H1 (cell line): ENCODE data around the gene LY6G6D. TPM values are rescaled to one million over a fixed set of nuclear protein-coding genes. Genes with fewer than 3 reads are reported as not detected.

ENCODE experiments used
- CTCF ChIA-PET: fragments of 300-600 bp; sonication (Branson Sonifier 250); formaldehyde crosslinking; loops from one replicate; lab custom pipeline; 2021; ENCODE audit not compliant: partially characterized antibody; lab: Charles Lee
- POLR2A ChIA-PET: fragments of 300-600 bp; sonication (Branson Sonifier 250); formaldehyde crosslinking; loops from one replicate; lab custom pipeline; 2021; ENCODE audit warnings: inconsistent platforms; ENCODE audit not compliant: partially characterized antibody; lab: Charles Lee
- DNase-seq, 2 experiments: peaks; one replicate each; pipeline versions ENCODE4 v3.0.0 to v3.0.0-alpha.2; 2010 to 2022; ENCODE audit warnings: low spot score in 2 of 2, low read depth in 1 of 2, mixed read lengths in 1 of 2
- FAIRE-seq: peaks from 2 replicates; lab custom pipeline; 2011; peaks lifted over from hg19 to GRCh38; lab: Jason Lieb, UNC
- H2AFZ ChIP-seq: 2 replicates; pipeline ENCODE4 v1.8.1; 2012; ENCODE audit warnings: low read length, inconsistent platforms
- H2AK5ac ChIP-seq: 2 replicates; pipeline ENCODE4 v1.6.1; 2013; ENCODE audit warnings: low read depth, low read length
- H2BK120ac ChIP-seq: replicated peaks from 2 replicates; pipeline ENCODE3; 2013; ENCODE audit warnings: low read depth, low read length, inconsistent platforms
- H2BK12ac ChIP-seq: 2 replicates; pipeline ENCODE4 v1.6.1; 2013; ENCODE audit warnings: low read depth, low read length
- H2BK15ac ChIP-seq: 2 replicates; pipeline ENCODE4 v1.6.1; 2013; ENCODE audit warnings: low read length
- H2BK20ac ChIP-seq: 2 replicates; pipeline ENCODE4 v1.6.1; 2013; ENCODE audit warnings: low read length
- H2BK5ac ChIP-seq: 2 replicates; pipeline ENCODE4 v1.6.1; 2013; ENCODE audit warnings: low read depth, low read length
- H3K14ac ChIP-seq: 2 replicates; pipeline ENCODE4 v1.6.1; 2013; ENCODE audit warnings: inconsistent platforms; ENCODE audit not compliant: insufficient read length
- H3K18ac ChIP-seq: 2 replicates; pipeline ENCODE4 v1.6.1; 2013; ENCODE audit warnings: low read length; ENCODE audit errors: extremely low read depth
- H3K23ac ChIP-seq: 2 replicates; pipeline ENCODE4 v1.6.1; 2013; ENCODE audit warnings: inconsistent platforms; ENCODE audit not compliant: insufficient read length
- H3K23me2 ChIP-seq: 2 replicates; pipeline ENCODE4 v1.6.1; 2013; ENCODE audit warnings: low read depth, low read length
- H3K27ac ChIP-seq: 2 replicates; pipeline ENCODE4 v1.6.1; 2011; ENCODE audit warnings: low read depth, low read length, inconsistent platforms
- H3K27me3 ChIP-seq, 4 experiments: replicated peaks in 1 of 4; 1 replicate in 1 of 4; 2 replicates in 3 of 4; pipeline versions ENCODE4 v1.6.1 to v1.8.1; 2011 to 2013; ENCODE audit warnings: low read length in 3 of 4, mild to moderate bottlenecking in 3 of 4, inconsistent platforms in 2 of 4, mixed read lengths in 2 of 4, moderate library complexity in 1 of 4; ENCODE audit not compliant: control insufficient read depth in 3 of 4, insufficient read depth in 3 of 4; ENCODE audit errors: extremely low read depth in 1 of 4
- H3K36me3 ChIP-seq, 4 experiments: 2 replicates each; pipeline versions ENCODE4 v1.6.1 to v1.8.1; 2011 to 2013; ENCODE audit warnings: mild to moderate bottlenecking in 4 of 4, low read length in 3 of 4, moderate library complexity in 2 of 4, control low read depth in 1 of 4, inconsistent platforms in 1 of 4; ENCODE audit not compliant: insufficient read depth in 4 of 4, control insufficient read depth in 2 of 4
- H3K4ac ChIP-seq: replicated peaks from 2 replicates; pipeline ENCODE3; 2013; ENCODE audit warnings: low read length, low read depth, mixed read lengths, inconsistent platforms; ENCODE audit not compliant: insufficient read length
- H3K4me1 ChIP-seq, 4 experiments: replicated peaks in 1 of 4; 1 replicate in 1 of 4; 2 replicates in 3 of 4; pipeline versions ENCODE4 v1.6.1 to v1.8.1; 2011 to 2013; ENCODE audit warnings: low read length in 3 of 4, inconsistent platforms in 2 of 4, mixed read lengths in 1 of 4; ENCODE audit not compliant: insufficient read depth in 4 of 4, control insufficient read depth in 3 of 4
- H3K4me2 ChIP-seq, 2 experiments: 2 replicates each; pipeline versions ENCODE4 v1.6.1 to v1.8.1; 2011 to 2013; ENCODE audit warnings: low read depth in 2 of 2, low read length in 2 of 2, control low read depth in 1 of 2, inconsistent platforms in 1 of 2, mild to moderate bottlenecking in 1 of 2; ENCODE audit not compliant: insufficient read depth in 1 of 2
- H3K4me3 ChIP-seq, 4 experiments: fragments of 200-600, 300-600 bp in 1 of 4; sonication (generic), shearing (Covaris generic), sonication (Bioruptor Twin) in 1 of 4; 2 replicates each; pipeline versions ENCODE4 v1.5.1 to v1.8.1; 2011 to 2016; ENCODE audit warnings: low read length in 4 of 4, low read depth in 3 of 4, control low read depth in 2 of 4, inconsistent platforms in 2 of 4, mild to moderate bottlenecking in 2 of 4, mixed read lengths in 1 of 4, moderate library complexity in 1 of 4; ENCODE audit not compliant: insufficient read depth in 2 of 4; ENCODE audit errors: extremely low read depth in 1 of 4
- H3K56ac ChIP-seq: replicated peaks from 2 replicates; pipeline ENCODE3; 2013; ENCODE audit warnings: low read depth, mild to moderate bottlenecking, mixed read lengths, low read length, inconsistent platforms; ENCODE audit not compliant: insufficient read length
- H3K79me1 ChIP-seq: 2 replicates; pipeline ENCODE4 v1.6.1; 2013; ENCODE audit warnings: low read depth, low read length, control low read depth
- H3K79me2 ChIP-seq, 2 experiments: 2 replicates each; pipeline versions ENCODE4 v1.6.1 to v1.8.1; 2012 to 2013; ENCODE audit warnings: low read length in 2 of 2, mild to moderate bottlenecking in 2 of 2, inconsistent platforms in 1 of 2; ENCODE audit not compliant: insufficient read depth in 2 of 2, control insufficient read depth in 1 of 2
- H3K9ac ChIP-seq, 4 experiments: replicated peaks in 1 of 4; 1 replicate in 1 of 4; 2 replicates in 3 of 4; pipeline versions ENCODE4 v1.6.1 to v1.8.1; 2011 to 2013; ENCODE audit warnings: low read depth in 3 of 4, low read length in 3 of 4, control low read depth in 2 of 4, mild to moderate bottlenecking in 2 of 4, moderate library complexity in 2 of 4, inconsistent platforms in 1 of 4; ENCODE audit errors: extremely low read depth in 1 of 4
- H3K9me3 ChIP-seq, 2 experiments: 2 replicates each; pipeline versions ENCODE4 v1.6.1 to v1.8.1; 2012 to 2013; ENCODE audit warnings: mild to moderate bottlenecking in 2 of 2, moderate library complexity in 2 of 2, control low read depth in 1 of 2, inconsistent platforms in 1 of 2, low read depth in 1 of 2, low read length in 1 of 2, mixed read lengths in 1 of 2; ENCODE audit not compliant: insufficient read depth in 2 of 2
- H4K20me1 ChIP-seq, 2 experiments: replicated peaks in 1 of 2; 2 replicates each; pipeline versions ENCODE3 to v1.8.1; 2011 to 2013; ENCODE audit warnings: inconsistent platforms in 2 of 2, low read length in 2 of 2, mild to moderate bottlenecking in 1 of 2; ENCODE audit not compliant: insufficient read depth in 2 of 2, control insufficient read depth in 1 of 2
- H4K5ac ChIP-seq: 2 replicates; pipeline ENCODE4 v1.6.1; 2013; ENCODE audit warnings: low read length, low read depth, mixed read lengths, inconsistent platforms; ENCODE audit not compliant: insufficient read length
- H4K8ac ChIP-seq: 2 replicates; pipeline ENCODE4 v1.8.0; 2013; ENCODE audit warnings: mild to moderate bottlenecking, moderate library complexity, low read length, inconsistent platforms; ENCODE audit not compliant: insufficient read depth; ENCODE audit errors: extremely low read depth
- H4K91ac ChIP-seq: replicated peaks from 2 replicates; pipeline ENCODE3; 2013; ENCODE audit warnings: low read length, mixed read lengths, inconsistent platforms; ENCODE audit not compliant: insufficient read length
- ATF3 ChIP-seq: IDR thresholded peaks from 2 replicates; pipeline ENCODE4 v1.6.1; 2011; ENCODE audit warnings: low read depth, mild to moderate bottlenecking, low read length; ENCODE audit not compliant: insufficient read depth
- TBP ChIP-seq: IDR thresholded peaks from 2 replicates; pipeline ENCODE4 v1.6.1; 2011; ENCODE audit warnings: low read depth, low read length, improper control_type of control experiment
- WGBS, 2 experiments: shearing (Covaris generic) in 1 of 2; methylation state at CpG; one replicate each; pipeline versions ENCODE4 v1.1.6 to v1.1.7; 2013 to 2015; ENCODE audit warnings: low lambda C conversion rate in 2 of 2, mixed read lengths in 2 of 2, inconsistent platforms in 1 of 2, low coverage in 1 of 2, missing lambda C conversion rate in 1 of 2; ENCODE audit not compliant: insufficient replicate concordance in 2 of 2, insufficient coverage in 1 of 2, insufficient read length in 1 of 2; ENCODE audit errors: extremely low coverage in 1 of 2, missing lambda C conversion rate in 1 of 2; 5-methylcytosine and 5-hydroxymethylcytosine counted together
- polyA plus RNA-seq, 7 experiments: library from polyadenylated mRNA; depleted of rRNA in 3 of 7; stranded (reverse) in 5 of 7; unstranded in 2 of 7; fragments of >200 nt in 5 of 7; fragments of 200-250 nt in 2 of 7; gene quantifications; 1 replicate in 5 of 7; 2 replicates in 1 of 7; 4 replicates in 1 of 7; pipeline versions ENCODE4 v1.2.1 to v1.2.3, GENCODE V29; 2011 to 2013; ENCODE audit warnings: missing spikeins in 2 of 7, mixed read lengths in 2 of 7
- total RNA-seq: library from RNA; stranded (reverse); fragmentation: NEBNext Ultra II Directional; extraction: Animal tissue kit (Norgen Biotek cat#: 25700); gene quantifications from 2 replicates; pipeline ENCODE4 v1.2.1, GENCODE V29; 2021

LY6G6D gene
- total and polyA plus RNA-seq, 2 of the 8 experiments (the other 6 are each of a cell fraction or from before 2014, with no cell fraction given) = 1.8 TPM; not detected in 1

GRCh38 chr6:31725502-31726350, 10.6 kb downstream of the LY6G6D start:
- CTCF ChIA-PET = interaction anchor here (0.7 to 8.9 kb wide), 5 partner anchors 12 to 66 kb away, joined by 3 to 89 read pairs (median 19); partner anchors contain the start of genes LY6G6D and MSH5
- H3K23ac ChIP-seq = no peak overlapping the region
- no peak overlapping the region for H3K56ac ChIP-seq
- H2BK20ac ChIP-seq = no peak overlapping the region
- WGBS, 2 experiments = 91% methylated on average over 12 of the region's 12 CpGs; no CpG with 5 or more reads in 1 of the 2 experiments
- no peak overlapping the region for H3K4me3 ChIP-seq
- no peak overlapping the region for H3K4ac ChIP-seq
- H3K9ac ChIP-seq = no peak overlapping the region
- no peak overlapping the region for H2AK5ac ChIP-seq
- H3K4me1 ChIP-seq = peaks cover under 1 to 11% (median 7%) of the 10 kb centered on the region in 4 experiments
- no peak overlapping the region for H2BK12ac ChIP-seq
- H3K23me2 ChIP-seq = peaks cover 2% of the 10 kb centered on the region; the same call in 1 of the 2 replicates
- 0 out of 2 replicates have a peak, but pooled peaks cover 3% of the 10 kb centered on the region for H3K79me1 ChIP-seq
- H3K27ac ChIP-seq = no peak overlapping the region
- no peak overlapping the region for H4K8ac ChIP-seq
- H3K18ac ChIP-seq = no peak overlapping the region
- H3K9me3 ChIP-seq = no peaks in the 10 kb centered on the region
- H2BK15ac ChIP-seq = no peak overlapping the region
- no peak overlapping the region for H4K91ac ChIP-seq
- no peak overlapping the region for H2AFZ ChIP-seq
- H2BK5ac ChIP-seq = no peak overlapping the region
- no peak overlapping the region for H2BK120ac ChIP-seq
- FAIRE-seq (no peak), DNase-seq (no peak)
- no peak overlapping the region for H3K14ac ChIP-seq
- H3K4me2 ChIP-seq = no peak overlapping the region
- TF ChIP-seq ATF3 = no peak
- no peak for TF ChIP-seq TBP
- no peaks in the 10 kb centered on the region for H4K20me1 ChIP-seq
- POLR2A ChIA-PET = interaction anchor here (0.6 to 7.2 kb wide), 8 partner anchors 12 to 378 kb away, joined by 3 to 73 read pairs (median 4); partner anchors contain the start of genes CLIC1, CSNK2B, GPANK1 and HSPA1B
- no peaks in the 10 kb centered on the region for H3K79me2 ChIP-seq
- H3K36me3 ChIP-seq = peaks cover 0 to 12% (median 12%) of the 10 kb centered on the region in 4 experiments; a peak in 6 of 8 replicates
- H3K27me3 ChIP-seq = no peaks in the 10 kb centered on the region
- H4K5ac ChIP-seq = no peak overlapping the region
